Common myeloid progenitor, CD34-positive (primary cell): ENCODE results near the gene ITPKB. TPM values are rescaled to one million over a fixed set of nuclear protein-coding genes. Genes with fewer than 3 reads are reported as not detected.

ENCODE experiments used
- CTCF ChIA-PET: fragments of 350-600 bp; sonication (Branson Sonifier 250); formaldehyde crosslinking; loops from one replicate; lab custom pipeline; 2021; ENCODE audit warnings: antibody characterized with exemption; lab: Charles Lee
- POLR2A ChIA-PET: fragments of 350-600 bp; sonication (Branson Sonifier 250); formaldehyde crosslinking; loops from one replicate; lab custom pipeline; 2021; ENCODE audit warnings: antibody characterized with exemption; lab: Charles Lee
- DNase-seq, 3 donors: peaks; one replicate each; pipeline versions ENCODE4 v3.0.0 to v3.0.0-alpha.2; 2013
- H3K27ac ChIP-seq, 2 experiments: 1 replicate in 1 of 2; 2 replicates in 1 of 2; pipeline ENCODE4 v1.7.0; 2013; ENCODE audit warnings: inconsistent platforms in 2 of 2, low read length in 2 of 2, mild to moderate bottlenecking in 2 of 2, low read depth in 1 of 2, moderate library complexity in 1 of 2; ENCODE audit not compliant: severe bottlenecking in 2 of 2, insufficient read depth in 1 of 2, poor library complexity in 1 of 2
- H3K27me3 ChIP-seq, 5 experiments: replicated peaks in 2 of 5; 1 replicate in 3 of 5; 2 replicates in 2 of 5; pipeline versions ENCODE4 v1.6.1 to v1.7.0; 2013; ENCODE audit warnings: low read length in 4 of 5, mild to moderate bottlenecking in 2 of 5, moderate library complexity in 2 of 5, inconsistent platforms in 1 of 5; ENCODE audit not compliant: insufficient read depth in 5 of 5, control insufficient read depth in 4 of 5
- H3K36me3 ChIP-seq, 4 experiments: 1 replicate in 2 of 4; 2 replicates in 2 of 4; pipeline versions ENCODE4 v1.6.1 to v1.7.0; 2013; ENCODE audit warnings: low read length in 3 of 4, control low read depth in 1 of 4, mild to moderate bottlenecking in 1 of 4; ENCODE audit not compliant: control insufficient read depth in 4 of 4, insufficient read depth in 4 of 4
- H3K4me1 ChIP-seq, 4 experiments: 1 replicate in 3 of 4; 2 replicates in 1 of 4; pipeline versions ENCODE4 v1.6.1 to v1.7.1; 2013; ENCODE audit warnings: low read length in 3 of 4, mild to moderate bottlenecking in 3 of 4, control low read depth in 1 of 4, inconsistent platforms in 1 of 4, moderate library complexity in 1 of 4; ENCODE audit not compliant: control insufficient read depth in 4 of 4, insufficient read depth in 4 of 4; ENCODE audit errors: control extremely low read depth in 1 of 4
- H3K4me3 ChIP-seq, 7 experiments: 1 replicate in 4 of 7; 2 replicates in 3 of 7; pipeline versions ENCODE4 v1.5.1 to v1.7.0; 2013; ENCODE audit warnings: mild to moderate bottlenecking in 7 of 7, low read length in 6 of 7, moderate library complexity in 6 of 7, inconsistent platforms in 2 of 7, low read depth in 2 of 7, control low read depth in 1 of 7; ENCODE audit not compliant: insufficient read depth in 4 of 7, control insufficient read depth in 1 of 7; ENCODE audit errors: extremely low read depth in 1 of 7
- H3K9me3 ChIP-seq, 5 experiments: 1 replicate in 4 of 5; 2 replicates in 1 of 5; pipeline versions ENCODE4 v1.6.1 to v1.7.1; 2013; ENCODE audit warnings: low read length in 4 of 5, mild to moderate bottlenecking in 2 of 5, inconsistent platforms in 1 of 5, low read depth in 1 of 5, moderate library complexity in 1 of 5; ENCODE audit not compliant: control insufficient read depth in 4 of 5, insufficient read depth in 2 of 5; ENCODE audit errors: control extremely low read depth in 1 of 5
- WGBS: methylation state at CpG from one replicate; pipeline ENCODE4 v1.1.5; 2013; ENCODE audit not compliant: insufficient coverage; 5-methylcytosine and 5-hydroxymethylcytosine counted together
- polyA plus RNA-seq: library from polyadenylated mRNA; unstranded; fragments of 120-200 nt; gene quantifications from one replicate; pipeline ENCODE4 v1.2.1, GENCODE V29; 2013

Gene ITPKB
- 19.4 TPM for polyA plus RNA-seq

- POLR2A ChIA-PET, result interaction anchor here (0.7 to 1.2 kb wide), 3 partner anchors 20 to 38 kb away, joined by 3 to 5 read pairs (median 3); no protein-coding TSS in a partner anchor
- peak within 1 kb of the TSS; percentile 46 to 76 for H3K27ac ChIP-seq
- peaks cover 0 to 3% (median 0%) of the 10 kb centered on the region in 5 experiments for H3K9me3 ChIP-seq
- peak within 1 kb of the TSS; percentile 84 to 98 (median 90) for H3K4me3 ChIP-seq
- CTCF ChIA-PET, result interaction anchor here (1.0 to 2.6 kb wide), 5 partner anchors 12 to 104 kb away, joined by 3 to 6 read pairs (median 4); no protein-coding TSS in a partner anchor
- H3K27me3 ChIP-seq, result no peaks in the 10 kb centered on the region
- WGBS, result 0% methylated on average over 4 of the region's 23 CpGs
- peaks cover 17 to 49% (median 46%) of the 10 kb centered on the region in 4 experiments for H3K4me1 ChIP-seq
- peak; percentile 84 to 93 (median 90) for DNase-seq
- H3K36me3 ChIP-seq, result peaks cover 8 to 23% (median 19%) of the 10 kb centered on the region in 4 experiments
Measured at GRCh38 chr1:226738995-226739695, at the start of gene ITPKB. Gene ITPKB, minus strand, starts transcription at chr1:226739282. Its CDS starts 1,824 bp downstream, at chr1:226737458.

- CTCF ChIA-PET, result no interaction called here
- H3K4me1 ChIP-seq, result no peaks in the 10 kb centered on the region
- 100% methylated on average over 5 of the region's 7 CpGs for WGBS
- DNase-seq, result no peak
- POLR2A ChIA-PET, result no interaction called here
- no peaks in the 10 kb centered on the region for H3K27me3 ChIP-seq
- no peak overlapping the region for H3K4me3 ChIP-seq
- H3K36me3 ChIP-seq, result no peaks in the 10 kb centered on the region
- H3K27ac ChIP-seq, result no peak overlapping the region
- no peaks in the 10 kb centered on the region for H3K9me3 ChIP-seq
Measured at GRCh38 chr1:226787638-226788037, 48.6 kb upstream of the ITPKB start.

GRCh38 chr1:226787071-226787470 is 48.0 kb upstream of the ITPKB start:
- no peaks in the 10 kb centered on the region for H3K4me1 ChIP-seq
- 100% methylated on average over 1 of the region's 2 CpGs for WGBS
- no peak overlapping the region for H3K4me3 ChIP-seq
- H3K27me3 ChIP-seq, result no peaks in the 10 kb centered on the region
- DNase-seq, result no peak
- H3K36me3 ChIP-seq, result no peaks in the 10 kb centered on the region
- POLR2A ChIA-PET, result no interaction called here
- H3K27ac ChIP-seq, result no peak overlapping the region
- no peaks in the 10 kb centered on the region for H3K9me3 ChIP-seq
- CTCF ChIA-PET, result no interaction called here

GRCh38 chr1:226786550-226786949 is 47.5 kb upstream of the ITPKB start:
- CTCF ChIA-PET, result no interaction called here

GRCh38 chr1:226785805-226786204 is 46.7 kb upstream of the ITPKB start:
- H3K27me3 ChIP-seq, result no peaks in the 10 kb centered on the region
- H3K4me3 ChIP-seq, result no peak overlapping the region
- DNase-seq, result no peak
- POLR2A ChIA-PET, result no interaction called here
- no peak overlapping the region for H3K27ac ChIP-seq
- no peaks in the 10 kb centered on the region for H3K36me3 ChIP-seq
- H3K4me1 ChIP-seq, result no peaks in the 10 kb centered on the region
- WGBS, result 100% methylated on average over 2 of the region's 2 CpGs
- H3K9me3 ChIP-seq, result no peaks in the 10 kb centered on the region
- CTCF ChIA-PET, result interaction anchor here (0.7 kb wide), 1 partner anchor 24 kb away, joined by 3 read pairs; no protein-coding TSS in a partner anchor

More at GRCh38 chr1:226786550-226786949, 47.5 kb upstream of the ITPKB start:
- POLR2A ChIA-PET, result no interaction called here
- Histone ChIP-seq H3K27me3 (no peaks in the 10 kb centered on the region), H3K4me3 (no peak overlapping the region), H3K9me3 (no peaks in the 10 kb centered on the region), H3K4me1 (no peaks in the 10 kb centered on the region), H3K27ac (no peak overlapping the region), H3K36me3 (no peaks in the 10 kb centered on the region)
- 94% methylated on average over 3 of the region's 3 CpGs for WGBS
- DNase-seq, result no peak

GRCh38 chr1:226784081-226785049 is 45.3 kb upstream of the ITPKB start:
- POLR2A ChIA-PET, result no interaction called here
- Histone ChIP-seq H3K36me3 (no peaks in the 10 kb centered on the region), H3K4me3 (no peak overlapping the region), H3K4me1 (no peaks in the 10 kb centered on the region), H3K27ac (no peak overlapping the region), H3K27me3 (no peaks in the 10 kb centered on the region), H3K9me3 (no peaks in the 10 kb centered on the region)
- CTCF ChIA-PET, result no interaction called here
- WGBS, result 91% methylated on average over 14 of the region's 19 CpGs
- DNase-seq, result no peak
